IMR-90 (cell line): ENCODE results near the gene OBP2B. TPM values are rescaled to one million over a fixed set of nuclear protein-coding genes. Genes with fewer than 3 reads are reported as not detected.

Source experiments
- ATAC-seq: fragments of 200-7000 bp; cut with Tn5 transposase; 2 replicates; pipeline ENCODE4 v1.9.1; 2020; ENCODE audit warnings: low read depth, mild to moderate bottlenecking, moderate library complexity
- BruUV-seq: library from RNA; stranded (reverse); fragments of 400-500 nt; replicated peaks from 2 replicates; lab custom pipeline; 2021; lab: Mats Ljungman, UMichigan
- CTCF ChIA-PET: fragments of 300-600 bp; formaldehyde crosslinking; extraction: SDS; loops from one replicate; lab custom pipeline; 2021; ENCODE audit warnings: antibody characterized with exemption; lab: Yijun Ruan, JAX
- POLR2A ChIA-PET: fragments of 300-600 bp; sonication (Branson Sonifier 250); formaldehyde crosslinking; loops from one replicate; lab custom pipeline; 2022; ENCODE audit warnings: antibody characterized with exemption; ENCODE audit not compliant: unreplicated experiment; lab: Charles Lee
- DNase-seq: peaks from one replicate; pipeline ENCODE4 v3.0.0; 2013
- H2AFZ ChIP-seq: replicated peaks from 2 replicates; pipeline ENCODE3; 2013; ENCODE audit warnings: low read length, mild to moderate bottlenecking; ENCODE audit not compliant: poor library complexity
- H2AK5ac ChIP-seq: 2 replicates; pipeline ENCODE4 v1.6.1; 2013; ENCODE audit warnings: low read depth, low read length, inconsistent platforms
- H2AK9ac ChIP-seq: replicated peaks from 2 replicates; pipeline ENCODE3; 2013; ENCODE audit warnings: mild to moderate bottlenecking, low read depth, low read length, moderate library complexity; ENCODE audit not compliant: poor library complexity
- H2BK120ac ChIP-seq: 2 replicates; pipeline ENCODE4 v1.6.1; 2013; ENCODE audit warnings: low read depth, low read length, inconsistent platforms
- H2BK15ac ChIP-seq: 3 replicates; pipeline ENCODE4 v1.6.1; 2013; ENCODE audit warnings: low read depth, low read length, inconsistent platforms
- H2BK20ac ChIP-seq: 2 replicates; pipeline ENCODE4 v1.6.1; 2013; ENCODE audit warnings: low read depth, mild to moderate bottlenecking, inconsistent platforms, low read length, moderate library complexity
- H2BK5ac ChIP-seq: 2 replicates; pipeline ENCODE4 v1.6.1; 2013; ENCODE audit warnings: mild to moderate bottlenecking, low read depth, low read length, inconsistent platforms; ENCODE audit not compliant: poor library complexity, severe bottlenecking
- H3K14ac ChIP-seq: replicated peaks from 2 replicates; pipeline ENCODE4 v1.6.1; 2013; ENCODE audit warnings: low read depth, low read length, inconsistent platforms
- H3K18ac ChIP-seq: 2 replicates; pipeline ENCODE4 v1.6.1; 2013; ENCODE audit warnings: low read depth, low read length, control low read depth
- H3K23ac ChIP-seq: 2 replicates; pipeline ENCODE4 v1.6.1; 2013; ENCODE audit warnings: low read depth, low read length, inconsistent platforms
- H3K27ac ChIP-seq: 2 replicates; pipeline ENCODE4 v1.5.1; 2013; ENCODE audit warnings: mild to moderate bottlenecking, control low read depth, low read length; ENCODE audit not compliant: insufficient read depth
- H3K27me3 ChIP-seq: 2 replicates; pipeline ENCODE4 v1.6.1; 2013; ENCODE audit warnings: low read length; ENCODE audit not compliant: control insufficient read depth, insufficient read depth
- H3K36me3 ChIP-seq: 2 replicates; pipeline ENCODE4 v1.6.1; 2013; ENCODE audit warnings: low read length, mixed read lengths; ENCODE audit not compliant: control insufficient read depth, insufficient read depth
- H3K4ac ChIP-seq: 2 replicates; pipeline ENCODE4 v1.6.1; 2013; ENCODE audit warnings: low read depth, low read length, inconsistent platforms
- H3K4me1 ChIP-seq: 2 replicates; pipeline ENCODE4 v1.6.1; 2013; ENCODE audit warnings: low read length, mixed read lengths; ENCODE audit not compliant: control insufficient read depth, insufficient read depth
- H3K4me2 ChIP-seq: 2 replicates; pipeline ENCODE4 v1.6.1; 2013; ENCODE audit warnings: low read depth, mild to moderate bottlenecking, control low read depth, low read length, moderate library complexity
- H3K4me3 ChIP-seq: 2 replicates; pipeline ENCODE4 v1.5.1; 2013; ENCODE audit warnings: low read depth, mild to moderate bottlenecking, control low read depth, low read length, moderate library complexity; ENCODE audit not compliant: insufficient read depth
- H3K56ac ChIP-seq: 2 replicates; pipeline ENCODE4 v1.6.1; 2013; ENCODE audit warnings: low read length, inconsistent platforms; ENCODE audit not compliant: insufficient read depth; ENCODE audit errors: extremely low read depth
- H3K79me1 ChIP-seq, 2 experiments: 2 replicates each; pipeline ENCODE4 v1.6.1; 2013; ENCODE audit warnings: low read length in 2 of 2, inconsistent platforms in 1 of 2, low read depth in 1 of 2
- H3K9ac ChIP-seq: 2 replicates; pipeline ENCODE4 v1.6.1; 2013; ENCODE audit warnings: low read depth, low read length, control low read depth
- H3K9me1 ChIP-seq: 2 replicates; pipeline ENCODE4 v1.6.1; 2013; ENCODE audit warnings: low read length, inconsistent platforms; ENCODE audit not compliant: insufficient read depth
- H3K9me3 ChIP-seq: 2 replicates; pipeline ENCODE4 v1.6.1; 2013; ENCODE audit warnings: low read length; ENCODE audit not compliant: control insufficient read depth, insufficient read depth
- H4K20me1 ChIP-seq: 2 replicates; pipeline ENCODE4 v1.6.1; 2013; ENCODE audit warnings: low read length, inconsistent platforms; ENCODE audit not compliant: insufficient read depth
- H4K5ac ChIP-seq: 2 replicates; pipeline ENCODE4 v1.6.1; 2013; ENCODE audit warnings: mild to moderate bottlenecking, low read depth, low read length, control low read depth
- H4K8ac ChIP-seq, 2 experiments: 2 replicates each; pipeline ENCODE4 v1.6.1; 2013; ENCODE audit warnings: low read depth in 2 of 2, low read length in 2 of 2, control low read depth in 1 of 2, inconsistent platforms in 1 of 2
- H4K91ac ChIP-seq: 2 replicates; pipeline ENCODE4 v1.6.1; 2013; ENCODE audit warnings: low read depth, low read length, inconsistent platforms; ENCODE audit not compliant: insufficient read depth
- BHLHE40 ChIP-seq: fragments of 150-350 bp; IDR thresholded peaks from 2 replicates; pipeline ENCODE4 v1.6.1; 2016; ENCODE audit warnings: mild to moderate bottlenecking, low read depth, low read length
- CEBPB ChIP-seq: IDR thresholded peaks from 2 replicates; pipeline ENCODE4 v1.6.1; 2012; ENCODE audit warnings: low read depth, low read length, improper control_type of control experiment
- FOS ChIP-seq: fragments of 150-350 bp; IDR thresholded peaks from 2 replicates; pipeline ENCODE4 v1.6.1; 2016; ENCODE audit warnings: low read depth, low read length
- MAFK ChIP-seq: IDR thresholded peaks from 2 replicates; pipeline ENCODE4 v1.6.1; 2012; ENCODE audit warnings: low read depth, low read length, improper control_type of control experiment
- MXI1 ChIP-seq: IDR thresholded peaks from 2 replicates; pipeline ENCODE4 v1.6.1; 2012; ENCODE audit warnings: low read depth, mild to moderate bottlenecking, low read length, moderate library complexity, borderline replicate concordance
- NFE2L2 ChIP-seq: fragments of 150-350 bp; IDR thresholded peaks from 2 replicates; pipeline ENCODE4 v1.6.1; 2016; ENCODE audit warnings: low read depth, mild to moderate bottlenecking, low read length
- POLR2A ChIP-seq: IDR thresholded peaks from 2 replicates; pipeline ENCODE4 v1.6.1; 2012; ENCODE audit warnings: mild to moderate bottlenecking, low read depth, low read length
- RAD21 ChIP-seq: IDR thresholded peaks from 2 replicates; pipeline ENCODE4 v1.6.1; 2012; ENCODE audit warnings: low read length, improper control_type of control experiment
- RCOR1 ChIP-seq: IDR thresholded peaks from 2 replicates; pipeline ENCODE4 v1.6.1; 2012; ENCODE audit warnings: mild to moderate bottlenecking, low read length, improper control_type of control experiment; ENCODE audit not compliant: insufficient replicate concordance
- SMC3 ChIP-seq: fragments of 150-350 bp; IDR thresholded peaks from 2 replicates; pipeline ENCODE4 v1.6.1; 2016; ENCODE audit warnings: low read depth, mild to moderate bottlenecking, antibody characterized with exemption, low read length, moderate library complexity
- WGBS, 2 experiments: methylation state at CpG; one replicate each; pipeline versions ENCODE4 v1.1.5 to v1.1.7; 2013; ENCODE audit warnings: missing lambda C conversion rate in 2 of 2; ENCODE audit not compliant: insufficient read length in 1 of 2; ENCODE audit errors: extremely low coverage in 2 of 2; 5-methylcytosine and 5-hydroxymethylcytosine counted together
- dilution Hi-C: fragments of 300-500 bp; cut with HindIII; formaldehyde crosslinking; loops from one replicate; pipeline ENCODE4 v1.14.3; 2018; ENCODE audit warnings: low sequenced_read_pairs; ENCODE audit not compliant: unreplicated experiment
- in situ Hi-C: fragments of 300-500 bp; cut with MboI; formaldehyde crosslinking; loops from 3 replicates; pipeline ENCODE4 v1.14.3; 2019; ENCODE audit warnings: low sequenced_read_pairs, inconsistent platforms, mixed read lengths
- intact Hi-C: fragments of 100-400 bp; cut with micrococcal nuclease; formaldehyde crosslinking; loops from 2 replicates; pipeline ENCODE4 v1.10.0; 2022
- polyA plus RNA-seq, 3 experiments: library from polyadenylated mRNA; depleted of rRNA; stranded (reverse); fragments of >200 nt; gene quantifications; 2 replicates each; pipeline ENCODE4 v1.2.3, GENCODE V29; 2012; ENCODE audit warnings: low replicate concordance in 1 of 3
- total RNA-seq: library from RNA; depleted of rRNA; stranded (reverse); fragments of >200 nt; gene quantifications from 2 replicates; pipeline ENCODE4 v1.2.3, GENCODE V29; 2012
- TF ChIP-seq, protein P1 (sequence below): conservative IDR thresholded peaks from 2 replicates; pipeline ENCODE4 v1.5.1; 2012; ENCODE audit warnings: mild to moderate bottlenecking, low read depth, low read length, improper control_type of control experiment
- TF ChIP-seq, protein P2 (sequence below): fragments of 150-350 bp; IDR thresholded peaks from 2 replicates; pipeline ENCODE4 v1.6.1; 2017; ENCODE audit warnings: mild to moderate bottlenecking, antibody characterized with exemption, low read length, low read depth

OBP2B gene
- total and polyA plus RNA-seq, 2 of the 4 experiments (the other 2 are of a cell fraction), result not detected

DNA sequence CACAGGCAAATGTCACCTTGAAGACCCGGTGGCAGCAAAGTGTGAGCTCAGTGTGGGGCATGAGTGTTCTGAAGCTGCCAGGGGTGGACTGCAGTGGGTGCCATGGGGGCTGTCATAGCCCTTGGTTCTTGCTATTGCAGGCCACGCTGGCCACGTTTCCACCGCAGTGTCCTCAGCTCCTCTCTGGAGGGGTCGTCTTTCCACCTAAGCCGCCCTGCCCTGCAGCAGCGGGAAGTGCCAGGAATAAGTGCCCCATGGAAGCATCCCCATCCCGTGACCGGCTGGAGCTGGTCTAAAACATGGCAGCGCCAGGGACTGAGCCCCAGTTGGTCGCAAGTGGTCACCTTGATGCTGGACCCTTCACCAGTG, 6.9 kb downstream of the OBP2B start:
- Histone ChIP-seq H3K56ac (no peak overlapping the region), H3K27ac (no peak overlapping the region), H2AK5ac (no peak overlapping the region), H2AK9ac (no peak overlapping the region), H4K5ac (no peak overlapping the region), H3K14ac (no peak overlapping the region), H3K23ac (no peak overlapping the region), H3K79me1 (no peaks in the 10 kb centered on the region), H2AFZ (no peak overlapping the region), H2BK120ac (no peak overlapping the region), H3K4me3 (no peak overlapping the region), H2BK15ac (no peak overlapping the region), H2BK5ac (no peak overlapping the region), H3K36me3 (no peaks in the 10 kb centered on the region), H3K4ac (no peak overlapping the region), H3K4me1 (no peaks in the 10 kb centered on the region), H3K9me1 (no peaks in the 10 kb centered on the region), H3K4me2 (no peak overlapping the region), H3K18ac (no peak overlapping the region), H4K8ac (no peak overlapping the region), H3K9ac (no peak overlapping the region), H3K9me3 (0 out of 2 replicates have a peak, but pooled peaks cover 1% of the 10 kb centered on the region), H4K20me1 (no peaks in the 10 kb centered on the region), H2BK20ac (no peak overlapping the region), H4K91ac (no peak overlapping the region), H3K27me3 (peaks cover 34% of the 10 kb centered on the region)
- TF ChIP-seq POLR2A (no peak), NFE2L2 (no peak), RCOR1 (no peak), BHLHE40 (no peak), CEBPB (no peak), MXI1 (no peak), RAD21 (no peak), MAFK (no peak), FOS (no peak), SMC3 (no peak)
- TF ChIP-seq, protein P1, sequence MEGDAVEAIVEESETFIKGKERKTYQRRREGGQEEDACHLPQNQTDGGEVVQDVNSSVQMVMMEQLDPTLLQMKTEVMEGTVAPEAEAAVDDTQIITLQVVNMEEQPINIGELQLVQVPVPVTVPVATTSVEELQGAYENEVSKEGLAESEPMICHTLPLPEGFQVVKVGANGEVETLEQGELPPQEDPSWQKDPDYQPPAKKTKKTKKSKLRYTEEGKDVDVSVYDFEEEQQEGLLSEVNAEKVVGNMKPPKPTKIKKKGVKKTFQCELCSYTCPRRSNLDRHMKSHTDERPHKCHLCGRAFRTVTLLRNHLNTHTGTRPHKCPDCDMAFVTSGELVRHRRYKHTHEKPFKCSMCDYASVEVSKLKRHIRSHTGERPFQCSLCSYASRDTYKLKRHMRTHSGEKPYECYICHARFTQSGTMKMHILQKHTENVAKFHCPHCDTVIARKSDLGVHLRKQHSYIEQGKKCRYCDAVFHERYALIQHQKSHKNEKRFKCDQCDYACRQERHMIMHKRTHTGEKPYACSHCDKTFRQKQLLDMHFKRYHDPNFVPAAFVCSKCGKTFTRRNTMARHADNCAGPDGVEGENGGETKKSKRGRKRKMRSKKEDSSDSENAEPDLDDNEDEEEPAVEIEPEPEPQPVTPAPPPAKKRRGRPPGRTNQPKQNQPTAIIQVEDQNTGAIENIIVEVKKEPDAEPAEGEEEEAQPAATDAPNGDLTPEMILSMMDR, result no peak
- TF ChIP-seq, protein P2, sequence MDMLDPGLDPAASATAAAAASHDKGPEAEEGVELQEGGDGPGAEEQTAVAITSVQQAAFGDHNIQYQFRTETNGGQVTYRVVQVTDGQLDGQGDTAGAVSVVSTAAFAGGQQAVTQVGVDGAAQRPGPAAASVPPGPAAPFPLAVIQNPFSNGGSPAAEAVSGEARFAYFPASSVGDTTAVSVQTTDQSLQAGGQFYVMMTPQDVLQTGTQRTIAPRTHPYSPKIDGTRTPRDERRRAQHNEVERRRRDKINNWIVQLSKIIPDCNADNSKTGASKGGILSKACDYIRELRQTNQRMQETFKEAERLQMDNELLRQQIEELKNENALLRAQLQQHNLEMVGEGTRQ, result no peak
- DNase-seq (no peak), ATAC-seq (no peak)
- ChIA-PET POLR2A (no interaction called here), CTCF (no interaction called here)
- BruUV-seq, result no TSS peak
- 100% methylated on average over 4 of the region's 11 CpGs; no CpG with 5 or more reads in 1 of the 2 experiments for WGBS, 2 experiments
- in situ Hi-C loops, result no loop called here
- dilution Hi-C loops, result no loop called here
- intact Hi-C loops, result no loop called here
